IPS-NIHi7 (cell line): ENCODE measurements around the gene AIG1.
"Not testable (repeated sequence)": the region's sequence is repeated elsewhere in the genome, so short reads cannot be mapped to it uniquely, and the experiment has no call there.

ENCODE experiments used
- DNase-seq: peaks from one replicate; pipeline ENCODE4 v3.0.0; 2012; ENCODE audit warnings: mixed read lengths; ENCODE audit errors: extremely low spot score

AIG1 gene

DNA sequence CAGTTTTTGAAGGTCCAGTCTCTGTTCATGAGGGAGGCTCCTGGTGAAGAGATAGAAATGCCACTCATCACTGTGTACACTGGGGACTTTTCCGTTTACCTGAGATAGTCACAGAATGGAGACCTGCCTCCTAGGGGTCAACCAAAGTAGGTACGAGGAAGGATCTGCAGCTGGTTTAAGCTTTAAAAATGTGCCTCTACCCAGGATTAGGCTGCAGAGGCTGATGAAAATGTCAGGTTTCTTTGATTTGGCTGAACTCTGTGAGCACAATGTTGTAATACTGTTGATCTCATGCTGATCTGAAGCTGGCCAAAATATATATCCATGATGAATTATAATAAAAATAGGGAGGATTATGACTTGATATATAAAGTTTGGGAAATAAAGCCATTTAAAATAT lies 207.1 kb downstream of the AIG1 start:
- DNase-seq = peak; percentile 20

DNA sequence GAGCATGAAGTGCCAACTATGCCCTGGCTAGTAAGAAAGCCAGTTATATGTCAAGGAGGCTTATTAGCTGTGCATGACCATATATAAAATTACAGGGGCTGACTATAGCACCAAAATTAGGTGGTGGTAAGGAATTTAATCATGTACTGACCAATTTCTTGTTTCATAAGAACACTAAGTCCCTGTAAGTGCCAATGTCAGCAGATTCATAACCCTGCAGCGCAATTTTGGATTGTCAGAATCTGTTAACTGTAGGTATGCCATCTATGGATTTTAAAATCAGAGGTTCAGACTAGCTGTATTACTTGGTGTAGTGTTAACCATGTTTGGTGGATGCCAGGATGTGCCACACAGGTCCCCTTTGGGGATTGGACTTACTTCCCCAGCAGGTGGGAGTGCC lies 207.8 kb downstream of the AIG1 start:
- DNase-seq = no peak

DNA sequence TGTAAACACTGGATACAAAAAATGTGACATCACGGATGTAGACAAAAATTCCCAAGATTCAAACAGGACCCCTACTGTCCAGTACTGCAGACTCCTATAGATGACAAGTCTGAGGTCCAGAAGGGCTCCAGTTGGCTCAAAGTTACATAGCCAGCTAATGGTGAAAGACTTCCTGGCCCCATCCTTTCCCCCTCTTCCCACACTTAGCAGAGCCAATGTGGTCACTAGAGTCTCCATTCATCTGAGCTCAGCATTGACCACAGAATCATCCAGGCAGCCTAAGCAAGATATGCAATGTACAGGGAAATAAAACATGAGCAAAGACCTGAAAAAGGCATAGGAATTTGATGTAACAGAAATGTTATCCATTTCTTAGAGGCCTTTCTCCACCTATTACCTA lies 209.3 kb downstream of the AIG1 start:
- DNase-seq = no peak

DNA sequence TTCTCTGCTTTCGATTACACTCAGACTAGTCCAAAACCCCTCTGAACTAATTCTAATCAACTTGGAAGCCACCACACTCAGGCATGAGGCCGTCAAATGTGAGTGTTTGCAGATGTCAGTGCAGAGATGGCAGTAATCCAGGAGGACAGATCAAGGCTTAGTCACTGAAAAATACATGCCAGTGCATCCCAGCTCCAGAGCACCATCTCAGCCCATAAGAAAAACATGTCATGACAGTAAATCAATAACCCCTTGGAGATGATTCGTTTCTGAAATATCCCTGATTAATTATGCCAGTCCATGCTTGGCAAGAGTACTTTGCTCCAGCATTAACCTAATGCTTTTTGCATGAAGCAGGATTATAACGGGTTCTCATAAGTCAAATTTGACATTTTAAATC lies 210.3 kb downstream of the AIG1 start:
- no peak for DNase-seq

DNA sequence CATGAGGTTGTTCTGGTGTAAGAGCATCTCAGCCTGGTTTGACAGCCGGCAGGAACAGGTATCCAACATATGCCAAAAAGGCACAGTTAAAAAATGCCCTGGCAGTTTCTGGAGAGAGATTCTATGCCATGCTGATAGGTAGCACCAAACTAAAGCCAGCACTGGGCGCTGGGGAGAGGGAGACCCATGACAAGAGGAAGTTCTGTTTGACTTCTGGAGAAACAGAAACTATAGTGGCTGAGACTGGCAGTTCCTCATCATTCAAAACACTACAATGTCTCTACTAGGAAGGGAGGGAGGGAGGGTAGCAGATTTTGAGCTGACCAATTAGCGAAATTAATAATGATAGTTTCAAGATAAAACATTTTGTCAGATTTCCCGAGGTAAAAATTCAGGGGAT lies 215.7 kb downstream of the AIG1 start:
- DNase-seq = no peak

DNA sequence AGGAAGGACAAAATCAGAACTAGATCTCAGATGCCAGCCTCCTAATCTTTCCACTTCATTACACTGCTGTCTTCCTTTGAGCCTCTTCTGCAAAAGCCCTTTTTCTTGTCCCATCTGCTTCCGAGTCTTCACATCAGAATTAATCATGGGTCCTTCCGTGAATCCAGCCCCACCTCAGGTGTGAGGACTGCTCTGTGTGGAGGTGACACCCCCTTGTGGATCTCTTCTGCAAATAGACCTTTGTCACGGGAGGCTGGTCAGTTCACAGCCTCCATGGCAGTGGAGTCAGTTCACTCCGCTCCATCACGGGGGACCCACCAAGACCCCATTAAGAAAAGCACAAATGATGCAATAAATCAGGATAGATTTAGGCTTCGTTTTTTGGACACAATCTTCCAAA lies 218.7 kb downstream of the AIG1 start:
- DNase-seq = peak; percentile 66

DNA sequence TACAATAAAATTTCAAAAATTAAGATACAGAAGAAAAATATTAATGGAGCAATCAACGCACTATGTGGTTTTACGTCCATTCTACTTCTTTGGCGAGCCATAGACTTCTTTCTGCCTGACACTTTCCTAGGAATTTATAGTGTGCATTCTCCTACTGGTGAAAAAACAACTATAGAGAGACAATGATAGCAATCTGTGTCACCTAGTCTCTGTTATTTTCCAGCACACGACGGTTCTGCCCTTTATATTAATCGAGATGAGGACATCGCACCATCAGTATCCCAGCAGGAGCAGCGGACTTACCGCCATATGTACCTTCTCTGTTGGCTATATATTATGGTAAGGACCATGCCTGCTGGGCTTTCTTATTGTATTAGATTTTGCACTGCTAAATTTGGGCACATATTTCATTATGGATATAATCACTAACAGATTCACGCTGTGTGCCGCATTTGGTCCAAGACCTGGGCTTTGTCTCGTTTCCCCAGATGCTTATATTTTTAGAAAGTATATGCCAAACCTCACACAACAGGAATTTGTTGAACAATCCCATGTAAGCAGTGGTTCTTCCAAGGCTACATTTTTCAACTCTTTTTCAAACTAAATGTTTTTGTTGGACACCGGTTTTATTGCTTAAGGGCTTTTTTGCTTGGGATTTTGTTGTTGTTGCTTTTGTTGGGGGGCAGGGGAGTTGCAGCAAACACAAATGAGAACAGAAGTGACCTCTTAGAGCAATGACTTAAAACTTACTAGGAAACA lies 223.4 kb downstream of the AIG1 start:
- no peak for DNase-seq

DNA sequence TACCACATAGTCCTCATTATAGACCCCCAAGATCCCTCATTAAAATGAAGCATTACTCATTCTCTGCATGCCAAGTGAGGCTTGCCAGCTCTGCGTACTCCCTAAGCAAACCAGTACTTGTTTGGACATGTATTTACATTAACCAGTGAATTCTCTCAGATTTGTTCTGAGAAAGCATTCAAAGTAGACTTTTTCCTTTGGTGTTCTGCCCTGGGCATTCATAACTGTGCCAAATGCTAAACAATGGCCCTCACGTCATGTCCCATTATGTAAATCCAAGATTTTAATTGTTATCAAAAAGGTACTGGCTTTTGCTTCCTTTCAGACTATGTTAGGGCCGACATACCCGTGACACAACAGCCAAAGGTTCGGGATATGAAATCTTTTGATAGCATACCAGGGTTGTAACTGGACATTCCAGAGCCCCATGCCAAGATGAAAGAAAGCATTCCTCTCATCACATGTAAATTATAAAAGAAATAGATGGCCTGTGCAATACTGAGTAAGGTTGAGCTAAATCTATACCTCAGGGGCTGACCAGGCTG lies 225.6 kb downstream of the AIG1 start:
- DNase-seq = no peak

DNA sequence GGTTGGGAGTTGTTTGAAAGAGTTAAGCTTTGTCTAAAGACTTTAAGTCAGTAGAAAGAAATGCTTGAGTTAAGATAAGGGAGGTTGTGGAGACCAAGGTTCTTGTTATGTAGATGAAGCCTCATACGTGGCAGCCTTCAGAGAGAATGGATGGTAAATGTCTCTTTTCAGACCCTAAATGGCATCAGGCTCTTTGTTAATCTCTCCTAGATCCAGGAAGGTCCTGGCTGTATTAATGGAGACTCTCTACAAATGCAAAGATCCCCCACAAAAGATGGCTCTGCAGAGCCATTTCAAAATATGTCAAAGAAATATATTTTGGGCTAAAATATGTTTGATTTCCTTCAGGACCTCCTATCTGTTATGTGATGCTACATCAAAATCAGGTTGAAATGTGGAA lies 228.2 kb downstream of the AIG1 start:
- DNase-seq = no peak

DNA sequence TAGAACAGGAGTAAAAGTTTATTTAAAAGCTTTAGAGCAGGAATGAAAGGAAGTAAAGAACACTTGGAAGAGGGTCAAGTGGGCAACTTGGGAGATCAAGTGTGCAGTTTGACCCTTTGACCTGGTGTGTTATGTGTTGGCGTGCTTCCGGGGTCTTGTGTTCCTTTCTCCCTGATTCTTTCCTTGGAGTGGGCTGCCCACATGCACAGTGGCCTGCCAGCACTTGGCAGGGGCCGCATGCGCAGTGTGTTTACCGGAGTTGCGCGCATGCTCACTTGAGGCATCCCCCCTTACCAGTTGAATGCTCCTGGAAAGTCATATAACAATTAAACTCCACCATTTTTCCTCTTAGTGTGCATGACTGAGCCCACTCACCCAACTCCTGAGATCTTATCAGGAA lies 229.5 kb downstream of the AIG1 start:
- DNase-seq = no peak

DNA sequence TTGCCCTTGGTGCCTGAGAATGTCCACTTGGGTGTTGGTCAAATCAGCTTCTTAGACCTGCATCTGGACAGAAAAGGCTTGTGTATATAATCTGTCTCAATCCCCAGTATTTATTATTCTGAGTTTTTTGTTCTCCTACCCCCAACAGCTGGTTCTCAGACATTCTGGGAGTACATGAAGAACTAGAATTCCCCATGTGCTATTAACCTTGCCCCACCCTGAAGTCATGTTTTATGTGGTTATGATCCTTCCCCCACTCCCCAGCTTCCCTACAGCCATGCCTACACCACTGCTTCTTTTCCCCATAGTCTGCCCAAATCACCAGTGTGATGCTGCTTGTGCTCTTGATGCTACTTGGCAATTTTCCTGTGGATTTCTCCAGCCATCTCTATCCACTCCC lies 232.8 kb downstream of the AIG1 start:
- no peak for DNase-seq

DNA sequence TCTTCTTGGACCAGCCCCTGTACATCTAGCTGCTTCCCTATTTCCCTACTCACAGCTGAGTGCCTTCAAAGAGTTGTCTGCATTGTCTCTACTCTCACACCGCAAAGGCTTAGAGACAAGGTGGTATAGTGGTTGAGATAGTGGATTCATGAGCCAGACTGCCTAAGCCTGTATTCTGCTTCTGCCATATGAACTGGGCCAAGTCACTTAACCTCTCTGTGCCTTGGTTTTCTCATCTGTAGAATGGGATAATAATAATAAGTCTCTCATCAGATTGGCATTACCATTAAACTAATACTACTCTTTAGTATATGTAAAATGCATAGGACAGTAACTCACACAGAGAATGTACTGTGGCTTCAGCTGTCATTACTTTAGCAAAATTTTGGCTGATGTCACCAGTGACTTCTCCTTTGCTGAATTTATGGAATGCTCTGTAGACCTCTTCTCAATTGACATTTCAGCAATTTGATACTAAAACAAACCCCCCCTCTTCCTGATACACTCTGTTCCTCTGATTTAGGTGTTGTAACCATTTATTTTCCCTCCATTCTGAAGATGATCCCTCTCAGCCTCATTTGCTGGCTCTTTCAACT lies 233.7 kb downstream of the AIG1 start:
- no peak for DNase-seq

DNA sequence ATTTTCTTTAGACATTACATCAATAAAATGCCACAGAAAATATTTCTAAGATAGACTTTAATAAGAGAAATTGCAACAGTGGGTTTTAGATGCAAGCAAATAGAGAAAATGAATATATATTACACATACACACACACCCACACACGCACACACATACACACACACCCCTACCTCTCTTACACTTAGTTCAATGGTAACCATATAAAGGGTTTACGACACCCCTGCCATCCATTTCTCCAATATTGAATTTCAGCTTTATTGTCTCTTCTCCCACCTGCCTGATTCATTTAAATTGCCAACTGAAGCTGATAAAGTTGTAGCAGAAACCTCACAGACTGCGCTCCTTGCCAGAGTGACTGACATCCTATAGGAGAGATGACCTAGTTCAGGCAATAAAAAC lies 235.2 kb downstream of the AIG1 start:
- no peak for DNase-seq

DNA sequence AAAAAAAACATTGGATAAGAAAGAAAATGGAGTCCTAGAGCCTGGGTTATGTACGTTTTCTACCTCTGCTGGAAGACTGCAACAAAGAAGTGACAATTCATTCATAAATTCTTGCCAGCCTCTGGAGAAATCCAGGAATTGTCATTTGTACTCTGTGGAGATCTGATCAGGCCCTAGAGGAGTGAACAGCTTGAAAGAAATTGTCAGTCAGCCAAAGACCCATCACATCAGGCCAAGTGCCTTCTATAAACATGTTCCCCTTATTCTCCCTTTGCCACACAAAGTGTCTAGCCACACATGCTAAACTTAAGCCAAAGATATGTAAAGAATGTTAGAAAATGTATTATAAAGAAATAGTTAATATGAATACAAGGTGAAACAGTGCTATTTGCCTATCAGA lies 237.4 kb downstream of the AIG1 start:
- DNase-seq = no peak

DNA sequence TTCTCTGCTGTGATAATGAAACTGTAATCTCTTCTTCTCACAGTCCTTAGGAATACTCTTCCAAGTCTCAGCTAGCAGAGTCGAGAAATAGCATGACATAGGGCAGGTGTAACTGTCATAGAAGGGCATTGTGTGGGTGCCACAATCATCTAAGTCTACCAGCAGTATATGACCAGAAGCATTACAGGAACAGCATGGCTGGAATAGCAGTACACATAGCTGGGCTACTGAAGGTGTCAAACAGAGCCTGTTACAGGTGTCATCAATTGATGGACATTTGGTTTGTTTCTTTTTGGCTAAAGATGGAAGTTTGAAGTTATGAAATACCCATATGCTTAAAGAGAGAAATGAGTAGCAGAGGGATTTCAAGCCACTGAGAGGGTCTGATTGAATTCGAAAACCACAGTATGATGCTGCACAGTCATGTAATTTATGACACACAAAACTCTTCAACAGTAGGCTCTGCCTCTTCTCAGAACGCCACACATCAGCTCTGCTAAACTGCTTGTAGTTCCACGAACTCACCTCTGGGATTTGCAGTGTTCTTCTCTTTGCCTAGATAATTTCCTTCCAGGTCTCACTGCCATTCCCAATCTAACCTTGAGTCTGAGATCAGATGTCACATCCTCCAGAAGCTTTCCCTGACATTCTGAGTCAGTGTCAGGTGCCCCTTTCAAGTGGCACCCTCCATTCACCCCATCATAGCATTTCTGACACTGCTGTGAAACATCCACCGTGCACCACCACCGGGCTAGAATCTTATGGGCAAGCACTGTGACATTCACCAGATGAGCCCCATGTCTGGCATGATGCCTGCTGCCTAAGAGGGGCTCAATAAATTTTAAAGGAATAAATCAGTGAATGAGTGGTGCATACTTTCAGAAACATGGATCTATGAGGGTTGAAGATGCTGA lies 238.8 kb downstream of the AIG1 start:
- DNase-seq = no peak

DNA sequence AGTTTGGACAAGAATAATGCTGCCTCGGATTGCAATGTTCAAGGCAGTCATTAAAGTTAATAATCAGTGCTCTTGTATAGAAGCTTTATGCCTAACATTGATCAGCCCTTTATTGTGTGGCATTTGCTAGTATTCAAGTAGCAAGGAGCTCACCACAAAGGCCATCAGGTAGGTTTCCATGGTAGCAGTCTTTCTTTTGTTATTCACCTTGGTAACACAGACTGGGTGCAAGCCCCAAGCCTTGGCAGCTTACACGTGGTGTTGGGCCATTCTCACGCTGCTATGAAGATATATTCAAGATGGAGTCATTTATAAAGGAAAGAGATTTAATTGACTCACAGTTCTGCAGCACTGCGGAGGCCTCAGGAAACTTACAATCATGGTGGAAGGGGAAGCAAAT lies 240.5 kb downstream of the AIG1 start:
- no peak for DNase-seq

DNA sequence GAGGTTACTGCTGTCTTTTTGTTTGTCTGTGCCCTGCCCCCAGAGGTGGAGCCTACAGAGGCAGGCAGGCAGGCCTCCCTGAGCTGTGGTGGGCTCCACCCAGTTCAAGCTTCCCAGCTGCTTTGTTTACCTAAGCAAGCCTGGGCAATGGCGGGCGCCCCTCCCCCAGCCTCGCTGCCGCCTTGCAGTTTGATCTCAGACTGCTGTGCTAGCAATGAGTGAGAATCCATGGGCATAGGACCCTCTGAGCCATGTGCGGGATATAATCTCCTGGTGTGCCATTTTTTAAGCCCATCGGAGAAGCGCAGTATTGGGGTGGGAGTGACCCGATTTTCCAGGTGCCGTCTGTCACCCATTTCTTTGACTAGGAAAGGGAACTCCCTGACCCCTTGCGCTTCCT lies 247.1 kb downstream of the AIG1 start:
- not testable (repeated sequence) for DNase-seq

DNA sequence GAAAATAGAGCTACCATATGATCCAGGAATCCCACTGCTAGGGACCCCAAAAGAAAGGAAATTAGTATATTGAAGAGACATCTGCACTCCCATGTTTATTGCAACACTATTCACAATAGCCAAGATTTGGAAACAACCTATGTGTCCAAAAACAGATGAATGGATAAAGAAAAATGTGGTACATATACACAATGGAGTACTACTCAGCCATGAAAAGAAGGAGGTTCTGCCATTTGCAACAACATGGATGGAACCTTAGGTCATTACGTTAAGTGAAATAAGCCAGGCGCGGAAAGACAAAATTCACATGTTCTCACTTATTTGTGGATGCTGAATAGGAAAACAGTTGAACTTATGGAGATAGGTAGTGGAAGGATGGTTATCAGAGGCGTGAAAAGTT lies 252.5 kb downstream of the AIG1 start:
- no peak for DNase-seq

DNA sequence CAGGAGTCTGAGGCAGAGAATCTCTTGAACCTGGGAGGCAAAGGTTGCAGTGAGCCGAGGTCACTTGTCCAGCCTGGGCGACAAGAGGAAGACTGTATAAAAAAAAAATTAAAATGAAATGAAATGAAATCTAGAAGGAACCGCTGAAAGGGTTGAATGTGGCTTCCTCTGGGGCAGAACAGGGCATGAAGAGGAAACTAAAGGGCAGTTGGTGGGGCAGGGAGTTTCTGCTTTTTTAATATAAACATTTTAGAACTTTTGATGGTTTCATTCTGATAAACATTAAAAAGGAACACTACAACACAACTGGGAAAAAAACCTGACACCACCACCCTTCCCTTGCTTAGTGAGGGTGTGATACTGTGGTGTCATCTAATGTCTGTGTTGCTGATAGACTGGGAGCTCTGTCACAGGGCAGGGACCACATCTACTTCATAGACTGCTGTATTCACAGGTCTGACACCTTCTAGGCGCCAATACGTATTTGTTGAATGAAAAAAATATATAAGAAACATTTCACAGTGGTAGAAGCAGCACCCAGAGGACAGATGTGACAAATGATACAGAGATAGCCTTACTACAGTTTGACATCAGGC lies 260.9 kb downstream of the AIG1 start:
- no peak for DNase-seq

DNA sequence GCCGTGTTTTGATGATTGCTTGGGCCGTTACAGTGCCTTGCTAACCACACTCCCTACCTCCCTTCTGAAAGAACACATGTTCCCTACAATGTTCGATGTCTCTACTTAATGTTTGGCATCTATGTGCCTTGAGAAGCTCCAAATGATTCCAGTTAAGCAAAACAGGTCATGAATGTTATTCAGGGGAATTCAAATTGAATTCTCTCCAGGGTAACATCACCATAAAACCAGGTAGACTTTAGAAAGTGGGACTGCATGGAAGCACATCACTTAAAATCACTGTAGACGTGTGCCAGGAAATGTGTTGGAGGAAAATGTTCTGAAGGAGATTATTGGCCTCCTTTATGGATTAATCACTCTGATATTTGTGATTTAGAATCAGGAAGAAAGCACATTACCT lies 261.7 kb downstream of the AIG1 start:
- DNase-seq = no peak

DNA sequence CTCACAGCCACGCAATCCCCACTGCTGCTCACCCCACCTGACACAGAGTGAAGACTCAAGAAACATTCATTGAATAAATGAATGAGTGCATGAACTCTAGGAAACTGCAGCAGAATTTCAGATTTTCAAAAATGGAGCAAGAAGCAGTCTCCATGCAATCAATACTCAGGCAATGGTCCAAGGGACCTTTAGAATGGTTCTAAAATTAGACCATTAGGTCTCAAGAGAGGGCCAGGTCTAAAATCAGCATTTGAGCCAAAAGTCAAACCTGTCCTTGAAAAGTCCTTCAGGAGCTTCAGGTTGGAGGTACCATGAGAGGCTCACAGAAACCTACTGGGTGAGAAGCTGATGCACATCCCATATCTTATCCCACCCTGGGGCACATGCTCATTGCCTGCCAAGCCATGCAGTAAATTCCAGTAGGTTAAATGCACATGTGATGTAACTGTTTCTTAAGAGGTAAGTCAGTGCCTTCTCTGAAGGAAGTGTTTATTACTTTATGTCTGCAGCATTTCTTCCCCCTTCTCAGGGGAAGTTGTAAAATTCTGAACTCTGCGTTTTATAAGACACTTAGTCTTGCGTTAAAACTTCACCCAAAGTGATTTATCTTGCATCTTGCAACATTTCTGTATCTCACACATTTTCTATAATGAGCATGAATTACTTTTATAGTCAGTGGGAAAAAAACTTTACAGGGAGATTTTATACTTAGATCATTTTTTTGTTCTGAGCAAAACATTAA lies 263.2 kb downstream of the AIG1 start:
- DNase-seq = no peak
